K562 (cell line): Measurements from ENCODE around the gene LRRC71. TPM values are rescaled to one million over a fixed set of nuclear protein-coding genes. Genes with fewer than 3 reads are reported as not detected.

Experiments used
- C11orf30 ChIP-seq: fragments of 450-650 bp; IDR thresholded peaks from 2 replicates; pipeline ENCODE4 v1.6.1; 2016; ENCODE audit warnings: low read depth, mild to moderate bottlenecking
- CLOCK ChIP-seq: fragments of 250-450 bp; sonication (Bioruptor Pico); IDR thresholded peaks from 2 replicates; pipeline ENCODE4 v1.4.0; 2020; ENCODE audit warnings: mild to moderate bottlenecking, moderate library complexity, borderline replicate concordance
- CUX1 ChIP-seq: fragments of 200-800 bp; sonication (Bioruptor generic); IDR thresholded peaks from 2 replicates; pipeline ENCODE4 v1.6.1; 2016; ENCODE audit warnings: missing genetic modification characterization, missing compliant biosample characterization
- DMBX1 ChIP-seq: fragments of 250-450 bp; sonication (Bioruptor Pico); IDR thresholded peaks from 2 replicates; pipeline ENCODE4 v1.8.0; 2022; ENCODE audit warnings: inconsistent platforms, mild to moderate bottlenecking, moderate library complexity, borderline replicate concordance
- EP300 ChIP-seq: IDR thresholded peaks from 2 replicates; pipeline ENCODE4 v1.6.1; 2012; ENCODE audit warnings: low read length, improper control_type of control experiment
- ERF ChIP-seq: fragments of 450-650 bp; formaldehyde crosslinking; IDR thresholded peaks from 2 replicates; pipeline ENCODE4 v1.4.0; 2020; ENCODE audit warnings: mild to moderate bottlenecking, mixed read lengths
- LEF1 ChIP-seq: fragments of 450-650 bp; IDR thresholded peaks from 2 replicates; pipeline ENCODE4 v1.6.1; 2016; ENCODE audit warnings: mild to moderate bottlenecking
- MCM7 ChIP-seq, 2 experiments: fragments of 450-650 bp; IDR thresholded peaks; 2 replicates each; pipeline ENCODE4 v1.6.1; 2016 to 2018
- RREB1 ChIP-seq: fragments of 250-450 bp; sonication (Bioruptor Pico); IDR thresholded peaks from 2 replicates; pipeline ENCODE4 v1.4.0; 2020
- YY1 ChIP-seq, 3 experiments: IDR thresholded peaks; 2 replicates each; pipeline ENCODE4 v1.6.1; 2011; ENCODE audit warnings: low read length in 2 of 3, mild to moderate bottlenecking in 2 of 3, moderate library complexity in 2 of 3, borderline replicate concordance in 1 of 3, control low read depth in 1 of 3, low read depth in 1 of 3; ENCODE audit not compliant: insufficient read depth in 3 of 3, insufficient replicate concordance in 2 of 3, control insufficient read depth in 1 of 3, insufficient read length in 1 of 3; ENCODE audit errors: extremely low read depth in 1 of 3
- ZBTB34 ChIP-seq: fragments of 250-450 bp; sonication (Bioruptor Pico); IDR thresholded peaks from 2 replicates; pipeline ENCODE4 v1.8.0; 2021; ENCODE audit warnings: mild to moderate bottlenecking, moderate library complexity
- ZNF24 ChIP-seq: fragments of 450-650 bp; IDR thresholded peaks from 2 replicates; pipeline ENCODE4 v1.6.1; 2016
- ZNF57 ChIP-seq: fragments of 450-650 bp; formaldehyde crosslinking; IDR thresholded peaks from 2 replicates; pipeline ENCODE4 v1.4.0; 2020; ENCODE audit warnings: mild to moderate bottlenecking, moderate library complexity
- polyA plus RNA-seq, 8 experiments: library from polyadenylated mRNA; depleted of rRNA in 4 of 8; stranded (reverse) in 5 of 8; unstranded in 3 of 8; fragments of >200 nt; fragmentation: Nextera tagmentation in 2 of 8; fragmentation: Illumina TruSeq in 1 of 8; extraction: Ambion mirVana in 2 of 8; extraction: Trizol in 1 of 8; gene quantifications; 2 replicates each; pipeline versions ENCODE4 v1.2.1 to v1.2.3, GENCODE V29; 2011 to 2014; ENCODE audit warnings: inconsistent platforms in 1 of 8, missing spikeins in 1 of 8
- total RNA-seq, 7 experiments: library from RNA; depleted of rRNA in 6 of 7; stranded (reverse); fragments of >200 nt in 6 of 7; fragmentation: Illumina TruSeq in 2 of 7; extraction: Trizol in 2 of 7; gene quantifications; 2 replicates each; pipeline versions ENCODE4 v1.2.1 to v1.2.3, GENCODE V29; 2011 to 2021; ENCODE audit warnings: low replicate concordance in 1 of 7

The LRRC71 gene
- total and polyA plus RNA-seq, 9 of the 15 experiments (the other 6 are each of a cell fraction or from before 2014, with no cell fraction given) = 0.06 to 1.2 (median 0.51) TPM; not detected in 1

- TF ChIP-seq ZBTB34 (CRISPR knock-in tag) (no peak), C11orf30 (no peak), YY1 (IDR thresholded peaks at IDR 0.05; ENCODE audit: borderline replicate concordance in 1 of 3, control insufficient read depth in 1 of 3, extremely low read depth in 1 of 3, insufficient read depth in 3 of 3, insufficient read length in 1 of 3, insufficient replicate concordance in 2 of 3, low read depth in 1 of 3, low read length in 2 of 3) (peak in 1 of 3 experiments; percentile 21), CUX1 (CRISPR knock-in tag) (no peak), ZNF57 (CRISPR knock-in tag) (no peak), EP300 (no peak), RREB1 (CRISPR knock-in tag) (no peak), CLOCK (CRISPR knock-in tag) (no peak), ZNF24 (no peak), DMBX1 (CRISPR knock-in tag) (no peak), LEF1 (no peak), MCM7 (IDR thresholded peaks at IDR 0.05) (no peak), ERF (no peak)
Observed at GRCh38 chr1:156910309-156910782, 10.1 kb upstream of the LRRC71 start (continued).
